Epithelial cell of prostate (primary cell): ENCODE measurements around the gene OBI1.

Experiments used
- DNase-seq: peaks from one replicate; pipeline ENCODE4 v3.0.0-alpha.2; 2011; ENCODE audit warnings: low read depth, low spot score
- H3K27ac ChIP-seq: fragments of 450-650 bp; 2 replicates; pipeline ENCODE4 v1.5.1; 2017; ENCODE audit warnings: mild to moderate bottlenecking

Gene OBI1

GRCh38 chr13:78604782-78605611 lies 54.0 kb downstream of the OBI1 start:
- H3K27ac ChIP-seq = no peak overlapping the region
- DNase-seq = no peak

GRCh38 chr13:78603240-78603957 lies 55.6 kb downstream of the OBI1 start, which contains the start of gene POU4F1:
POU4F1 (minus strand) TSS chr13:78603552; CDS start chr13:78603326, 226 bp downstream.
- no peak within 1 kb of the TSS for H3K27ac ChIP-seq
- no peak for DNase-seq

GRCh38 chr13:78602561-78603239 lies 56.3 kb downstream of the OBI1 start:
- H3K27ac ChIP-seq = no peak overlapping the region
- DNase-seq = no peak

GRCh38 chr13:78601874-78602560 lies 56.9 kb downstream of the OBI1 start:
- H3K27ac ChIP-seq = no peak overlapping the region
- DNase-seq = no peak

GRCh38 chr13:78601124-78601873 lies 57.7 kb downstream of the OBI1 start:
- DNase-seq = no peak
- H3K27ac ChIP-seq = no peak overlapping the region

- no peak for DNase-seq
- no peak overlapping the region for H3K27ac ChIP-seq
These were observed 58.6 kb downstream of the OBI1 start for GRCh38 chr13:78600280-78600883.

- H3K27ac ChIP-seq = no peak overlapping the region
- no peak for DNase-seq
These were observed 59.2 kb downstream of the OBI1 start for GRCh38 chr13:78599645-78600279.

- no peak for DNase-seq
- no peak overlapping the region for H3K27ac ChIP-seq
These were observed 59.9 kb downstream of the OBI1 start for GRCh38 chr13:78598966-78599644.

- DNase-seq = no peak
- H3K27ac ChIP-seq = no peak overlapping the region
These were observed 60.7 kb downstream of the OBI1 start for GRCh38 chr13:78598116-78598781.

- H3K27ac ChIP-seq = no peak overlapping the region
- DNase-seq = no peak
These were observed 61.4 kb downstream of the OBI1 start for GRCh38 chr13:78597602-78597932.

- DNase-seq = no peak
- H3K27ac ChIP-seq = no peak overlapping the region
These were observed 62.0 kb downstream of the OBI1 start for GRCh38 chr13:78596736-78597601.

GRCh38 chr13:78596399-78596735 lies 62.6 kb downstream of the OBI1 start:
- no peak for DNase-seq
- no peak overlapping the region for H3K27ac ChIP-seq

- no peak for DNase-seq
- no peak overlapping the region for H3K27ac ChIP-seq
These were observed 63.2 kb downstream of the OBI1 start for GRCh38 chr13:78595495-78596398.

GRCh38 chr13:78594456-78594975 lies 64.4 kb downstream of the OBI1 start:
- DNase-seq = no peak
- H3K27ac ChIP-seq = no peak overlapping the region

GRCh38 chr13:78593652-78594455 lies 65.1 kb downstream of the OBI1 start:
- H3K27ac ChIP-seq = no peak overlapping the region
- DNase-seq = no peak
